COLO668 (cell line): ENCODE measurements around the gene C19orf25.
A peak's percentile ranks its signal among the peaks of the same experiment; 100 is the strongest.

Source experiments
- DNase-seq: peaks from one replicate; lab custom pipeline; 2025; ENCODE audit not compliant: unreplicated experiment; lab: John Stamatoyannopoulos, UW

C19orf25 gene

DNA sequence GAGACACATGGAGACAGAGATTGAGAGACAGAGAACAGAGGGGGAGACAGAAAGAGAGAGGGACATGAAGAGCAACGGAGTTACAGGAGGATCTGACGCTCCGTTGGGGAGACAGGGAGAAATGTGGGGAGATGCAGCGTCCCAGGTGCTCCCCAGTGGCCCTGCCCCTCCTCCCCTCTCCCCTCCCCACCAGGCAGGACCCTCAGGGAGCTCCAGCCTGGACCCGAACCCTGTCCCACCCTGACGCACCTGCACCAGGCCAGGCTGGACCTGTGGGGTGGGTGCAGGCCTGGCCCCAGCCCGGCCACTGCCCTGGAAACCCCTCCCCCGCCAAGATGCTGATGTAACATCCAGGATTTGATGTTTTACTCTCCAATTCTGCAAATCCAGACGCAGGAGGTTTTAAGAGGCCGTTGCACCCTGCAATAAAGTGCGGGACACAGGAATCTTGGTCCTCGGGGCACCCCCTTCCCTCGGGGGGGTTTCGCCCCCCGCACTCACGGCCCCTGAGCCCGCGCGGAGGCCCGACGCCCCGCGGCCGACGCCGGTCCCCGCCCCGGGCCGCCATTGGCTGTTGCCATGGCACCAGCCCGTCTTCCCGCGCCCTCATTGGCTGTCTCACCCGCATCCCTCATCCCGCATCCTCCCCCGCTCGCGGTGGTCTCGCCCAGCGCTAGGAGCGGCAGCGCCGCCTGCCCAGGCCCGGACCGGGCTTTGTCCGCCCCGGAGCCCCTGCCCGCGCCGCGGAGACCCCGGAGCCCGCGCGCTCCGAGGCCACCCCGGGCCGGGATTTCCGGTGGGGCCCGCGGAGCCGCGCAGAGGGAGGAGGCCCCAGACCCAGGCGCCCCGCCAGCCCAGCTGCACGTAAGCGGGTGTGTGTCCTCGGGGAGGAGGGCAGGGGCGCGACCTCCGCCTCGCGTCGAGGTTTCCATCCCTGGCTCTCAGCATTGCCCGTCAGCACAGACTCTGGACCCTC lies 29.3 kb downstream of the C19orf25 start, which contains the start of gene APC2:
TSS of gene APC2 (plus strand) at position 655 of the 976 bp plus-strand sequence. CDS start 2,881 bp downstream, outside the sequence.
- DNase-seq, result peak; percentile 27

DNA sequence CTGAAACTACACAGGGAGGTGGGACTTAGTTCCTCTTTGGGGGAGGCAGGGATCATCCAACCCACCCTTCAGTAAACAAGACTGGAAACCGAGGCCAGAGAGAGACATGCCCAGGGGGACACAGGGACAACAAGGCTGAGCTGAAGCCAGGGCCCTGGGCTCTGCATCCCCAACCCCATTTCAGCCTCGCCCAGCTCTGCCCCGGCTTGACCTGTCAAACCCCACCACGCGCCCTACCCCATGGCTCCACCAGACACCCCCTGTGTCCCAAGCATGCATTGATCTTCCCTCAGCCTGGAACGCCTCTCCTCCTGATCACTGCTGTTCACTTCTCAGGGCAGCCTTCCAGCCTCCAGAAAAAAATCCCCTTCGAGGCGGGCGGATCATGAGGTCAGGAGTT lies 31.1 kb downstream of the C19orf25 start:
- DNase-seq, result no peak

DNA sequence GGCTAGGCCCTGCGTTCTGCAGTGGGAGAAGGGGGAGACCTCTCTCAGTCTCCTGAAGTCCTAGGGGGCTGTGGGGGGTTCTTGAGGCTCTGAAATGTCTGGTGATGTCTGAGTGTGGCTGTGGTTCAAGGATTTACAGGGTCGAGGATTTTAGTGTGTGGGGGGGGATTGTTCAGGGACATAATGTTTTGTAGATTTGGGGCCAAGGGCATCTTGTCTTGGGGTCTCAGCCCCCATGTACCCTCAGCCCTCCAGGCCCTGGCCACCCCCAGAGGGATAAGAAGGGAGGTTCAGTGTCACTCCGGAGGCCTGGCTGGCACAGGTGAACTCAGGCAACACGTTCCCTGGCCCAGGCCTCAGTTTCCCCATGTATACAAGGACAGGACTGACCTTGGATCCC lies 31.5 kb downstream of the C19orf25 start:
- no peak for DNase-seq

DNA sequence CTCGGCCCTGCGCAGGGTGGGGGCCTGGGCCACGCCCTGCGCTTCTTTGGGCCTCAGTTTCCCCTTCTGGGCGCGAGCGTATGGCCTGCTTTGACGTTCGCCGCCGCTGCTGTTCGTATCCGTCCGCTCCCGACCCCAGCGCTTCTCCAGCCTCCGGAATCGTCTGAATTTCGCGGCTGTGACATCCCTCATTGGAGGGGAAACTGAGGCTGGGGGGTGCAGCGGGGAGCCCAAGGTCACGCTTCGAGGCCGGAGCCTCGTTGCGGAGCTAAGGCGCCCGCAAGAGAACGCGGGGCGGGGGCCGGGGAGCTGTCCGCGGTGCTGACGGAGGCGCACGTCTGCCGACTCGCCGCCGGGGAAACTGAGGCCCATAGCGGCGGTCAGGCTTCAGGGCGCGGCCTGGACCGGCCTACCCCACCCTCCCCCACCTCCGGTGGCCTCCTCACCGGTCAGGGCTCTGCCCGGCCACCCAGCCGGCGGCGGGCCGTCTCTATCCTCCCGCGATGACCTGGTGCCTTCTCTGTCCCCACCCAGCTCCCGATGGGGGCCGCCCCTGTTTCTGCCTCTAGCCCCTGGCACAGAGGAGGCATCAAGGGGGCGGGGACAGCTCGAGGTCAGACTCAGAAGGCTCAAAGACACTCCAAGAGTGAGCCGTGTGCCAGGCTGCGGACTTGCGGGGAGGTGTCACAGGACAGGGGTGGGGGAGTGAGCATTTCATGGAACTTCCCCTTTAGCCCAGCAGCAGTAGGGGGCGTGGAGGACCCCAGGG lies 32.1 kb downstream of the C19orf25 start:
- DNase-seq, result no peak

DNA sequence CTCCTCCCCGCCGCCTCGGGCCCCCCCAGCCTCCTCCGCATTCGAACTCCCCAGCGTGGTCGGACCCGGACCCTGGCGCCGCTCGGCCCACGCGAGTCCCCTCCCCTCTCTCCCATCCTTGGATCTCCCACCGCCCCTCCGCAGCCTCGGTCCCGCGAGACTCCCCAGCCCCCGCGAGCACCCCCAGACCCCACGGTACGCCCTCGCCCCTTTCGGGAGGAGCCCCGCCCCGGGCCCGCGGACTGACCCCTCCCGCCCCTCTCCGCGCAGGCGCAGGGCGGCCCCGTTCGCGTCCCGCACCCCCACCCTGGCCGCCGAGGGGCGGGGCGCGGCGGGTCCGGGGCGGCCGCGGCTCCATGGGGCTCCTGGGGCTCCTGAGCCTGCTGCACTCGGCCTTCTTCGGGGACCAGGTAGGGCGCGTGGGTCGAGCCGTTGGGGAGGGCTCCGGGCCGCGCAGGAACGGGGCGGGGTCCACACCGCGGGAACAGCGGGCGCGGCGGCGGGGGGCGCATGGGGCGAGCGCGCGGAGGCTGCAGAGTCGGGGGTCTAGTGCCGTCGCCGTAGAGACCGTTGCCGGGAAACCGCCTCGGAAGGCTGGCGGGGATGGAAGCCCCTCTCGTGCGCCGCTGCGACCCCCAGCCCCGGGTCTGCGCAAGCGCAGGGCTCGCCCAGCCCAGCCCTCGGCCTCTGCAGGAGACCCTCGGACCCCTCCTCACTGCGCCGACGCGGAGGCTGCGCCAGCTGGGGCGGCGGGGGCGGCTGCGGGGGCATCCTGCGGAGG lies 32.9 kb downstream of the C19orf25 start:
- DNase-seq, result peak; percentile 36

DNA sequence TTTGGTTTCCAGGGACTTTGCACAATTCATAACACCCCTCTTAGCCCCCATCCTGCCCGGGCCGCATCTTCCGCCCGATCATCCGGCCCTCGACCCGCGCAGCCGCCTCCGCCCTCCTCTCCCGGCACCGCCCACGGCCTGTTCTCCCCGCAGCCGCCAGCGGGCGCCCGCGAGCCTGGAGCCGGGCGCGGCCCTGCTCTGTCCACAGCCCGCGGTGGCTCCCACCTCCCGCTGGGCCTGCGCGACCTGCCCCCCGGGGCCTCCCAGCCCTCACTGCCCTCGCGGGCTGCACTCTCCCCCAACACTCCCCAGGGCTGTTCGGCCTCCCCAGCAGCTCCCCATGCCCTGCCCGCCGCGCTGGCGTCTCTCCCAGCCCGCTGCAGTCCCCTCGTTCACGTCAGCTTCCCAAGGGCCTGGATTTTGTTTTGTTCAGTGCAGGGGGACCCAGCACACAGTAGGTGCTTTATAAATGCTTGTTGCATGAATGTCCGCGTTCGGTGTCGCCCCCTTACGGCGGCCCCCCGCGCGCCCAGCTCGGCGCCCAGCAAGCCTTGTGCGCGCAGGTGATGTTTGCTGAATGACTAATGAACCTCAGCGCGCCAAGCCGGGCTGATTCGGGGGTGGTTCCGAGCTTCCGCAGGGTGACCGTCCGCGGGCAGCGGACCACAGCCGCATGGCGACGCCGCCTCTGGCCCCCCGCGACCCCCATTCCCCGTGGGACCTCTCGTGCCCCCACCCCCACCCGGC lies 33.7 kb downstream of the C19orf25 start:
- DNase-seq, result peak; percentile 77

DNA sequence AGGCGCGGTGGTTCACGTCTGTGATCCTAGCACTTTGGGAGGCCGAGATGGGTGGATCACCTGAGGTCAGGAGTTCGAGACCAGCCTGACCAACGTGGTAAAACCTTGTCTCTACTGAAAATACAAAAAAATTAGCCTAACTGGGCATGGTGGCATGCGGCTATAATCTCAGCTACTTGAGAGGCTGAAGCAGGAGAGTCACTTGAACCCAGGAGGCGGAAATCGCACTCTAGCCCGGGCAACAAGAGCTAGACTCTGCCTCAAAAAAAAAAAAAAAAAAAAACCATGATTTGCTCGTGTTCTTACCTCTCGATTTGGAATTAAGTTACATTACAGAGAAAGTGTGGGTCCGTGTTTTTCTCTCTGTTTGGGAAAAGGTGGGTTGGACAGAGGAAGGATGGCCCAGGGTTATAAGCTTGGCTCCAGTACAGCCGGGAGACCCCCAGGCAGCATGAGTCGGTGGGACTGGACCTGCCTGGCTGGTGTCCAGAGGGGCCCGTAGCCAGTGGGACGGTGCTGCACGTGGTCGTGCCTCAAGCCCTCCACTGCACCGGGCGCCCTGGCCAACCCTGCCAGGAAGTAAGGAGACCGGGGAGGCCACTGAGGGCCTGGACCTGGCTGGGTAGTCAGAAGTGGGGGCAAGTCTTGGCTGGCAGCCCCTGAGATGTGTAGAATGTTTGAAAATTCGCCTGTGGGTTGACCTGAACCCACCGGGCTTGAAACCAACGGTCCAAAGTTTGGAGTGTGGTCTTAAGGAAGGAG lies 37.2 kb downstream of the C19orf25 start:
- no peak for DNase-seq

DNA sequence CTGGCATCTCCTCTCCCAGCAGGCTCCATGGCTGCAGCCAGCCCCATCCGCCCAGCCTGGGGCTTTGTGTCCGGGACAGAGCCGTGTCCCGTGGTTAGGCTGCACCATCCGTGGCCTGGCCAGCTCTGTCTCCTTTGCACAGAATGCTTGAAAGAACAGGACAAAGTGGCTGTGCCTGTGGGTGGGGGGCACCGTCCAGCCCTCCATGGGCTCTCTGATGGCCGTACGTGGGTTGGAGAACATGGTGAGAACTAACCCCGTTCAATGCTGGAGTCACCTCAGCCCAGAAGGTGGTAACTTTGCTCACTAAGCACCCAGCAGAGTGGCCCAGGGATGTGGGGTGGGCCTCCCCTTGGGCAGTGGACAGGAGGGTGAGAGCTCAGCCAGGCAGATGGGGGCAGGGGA lies 38.0 kb downstream of the C19orf25 start:
- no peak for DNase-seq

DNA sequence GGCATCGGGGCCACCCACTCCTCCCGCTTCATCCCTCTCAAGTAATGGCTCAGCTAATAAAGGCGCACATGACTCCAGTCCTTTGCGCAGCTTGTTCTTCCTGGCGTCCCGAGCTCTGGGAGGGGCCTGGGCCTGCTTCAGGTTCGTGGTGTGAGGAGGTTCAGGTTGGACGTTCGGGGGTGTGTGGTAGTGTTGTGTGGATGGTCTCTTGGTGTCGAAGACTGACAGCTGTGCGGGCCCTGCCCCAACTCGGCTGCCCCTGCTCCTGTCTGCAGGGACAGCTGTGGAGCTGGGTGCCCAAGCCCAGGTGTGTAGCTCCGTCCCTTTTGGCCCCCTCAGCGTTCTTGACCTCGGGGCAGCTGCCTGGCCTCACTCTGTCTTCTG lies 38.6 kb downstream of the C19orf25 start:
- DNase-seq, result no peak

DNA sequence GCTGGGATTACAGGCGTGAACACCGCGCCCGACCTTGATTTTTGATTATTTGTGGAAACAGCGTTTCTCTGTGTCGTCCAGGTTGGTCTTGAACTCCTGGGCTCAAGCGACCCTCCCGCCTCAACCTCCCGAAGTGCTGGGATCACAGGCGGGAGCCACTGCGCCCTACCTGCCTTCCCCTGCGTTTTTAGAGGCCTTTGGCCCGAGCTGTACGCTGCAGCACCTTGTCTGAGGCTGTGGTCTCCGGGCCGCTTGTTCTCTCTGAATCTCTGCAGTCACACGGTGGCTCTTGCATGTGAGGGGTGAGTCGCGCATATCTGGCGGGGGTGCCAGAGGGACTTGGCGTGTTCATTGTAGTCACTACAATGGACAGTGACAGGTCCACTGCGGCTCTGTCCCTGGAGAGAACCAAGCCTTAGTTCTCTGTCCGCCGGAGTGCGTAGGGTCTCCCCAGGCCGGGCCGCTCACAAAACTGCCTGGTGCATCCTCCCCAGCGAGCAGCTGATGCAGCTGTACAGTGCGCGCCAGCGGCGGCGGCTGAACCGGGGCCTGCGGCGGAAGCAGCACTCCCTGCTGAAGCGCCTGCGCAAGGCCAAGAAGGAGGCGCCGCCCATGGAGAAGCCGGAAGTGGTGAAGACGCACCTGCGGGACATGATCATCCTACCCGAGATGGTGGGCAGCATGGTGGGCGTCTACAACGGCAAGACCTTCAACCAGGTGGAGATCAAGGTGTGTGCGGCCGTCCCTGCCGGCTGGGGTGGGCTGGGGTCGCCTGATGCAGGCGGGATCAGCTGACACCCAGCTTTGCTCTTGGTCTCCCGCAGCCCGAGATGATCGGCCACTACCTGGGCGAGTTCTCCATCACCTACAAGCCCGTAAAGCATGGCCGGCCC lies 39.2 kb downstream of the C19orf25 start:
- DNase-seq, result peak; percentile 30

DNA sequence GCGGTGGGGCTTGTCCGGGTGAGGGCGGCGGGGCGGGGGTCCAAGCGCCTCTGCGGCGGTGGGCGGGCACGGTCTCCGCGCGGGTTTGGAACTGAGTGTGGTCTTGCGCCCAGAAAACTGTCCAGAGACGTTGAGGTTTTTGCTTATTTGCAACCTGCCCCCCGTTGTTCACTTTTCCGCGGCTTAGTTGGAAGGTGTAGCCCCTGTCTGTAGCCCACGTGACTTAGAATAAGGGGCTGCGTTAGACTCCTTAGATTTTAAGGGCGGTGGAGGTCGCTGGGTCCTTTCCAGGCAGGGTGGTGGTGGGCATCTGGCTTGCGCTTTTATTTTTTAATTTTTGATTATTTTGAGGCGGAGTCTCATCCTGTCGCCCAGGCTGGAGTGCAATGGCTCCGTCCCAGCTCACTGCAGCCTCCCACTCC lies 40.1 kb downstream of the C19orf25 start:
- DNase-seq, result no peak

DNA sequence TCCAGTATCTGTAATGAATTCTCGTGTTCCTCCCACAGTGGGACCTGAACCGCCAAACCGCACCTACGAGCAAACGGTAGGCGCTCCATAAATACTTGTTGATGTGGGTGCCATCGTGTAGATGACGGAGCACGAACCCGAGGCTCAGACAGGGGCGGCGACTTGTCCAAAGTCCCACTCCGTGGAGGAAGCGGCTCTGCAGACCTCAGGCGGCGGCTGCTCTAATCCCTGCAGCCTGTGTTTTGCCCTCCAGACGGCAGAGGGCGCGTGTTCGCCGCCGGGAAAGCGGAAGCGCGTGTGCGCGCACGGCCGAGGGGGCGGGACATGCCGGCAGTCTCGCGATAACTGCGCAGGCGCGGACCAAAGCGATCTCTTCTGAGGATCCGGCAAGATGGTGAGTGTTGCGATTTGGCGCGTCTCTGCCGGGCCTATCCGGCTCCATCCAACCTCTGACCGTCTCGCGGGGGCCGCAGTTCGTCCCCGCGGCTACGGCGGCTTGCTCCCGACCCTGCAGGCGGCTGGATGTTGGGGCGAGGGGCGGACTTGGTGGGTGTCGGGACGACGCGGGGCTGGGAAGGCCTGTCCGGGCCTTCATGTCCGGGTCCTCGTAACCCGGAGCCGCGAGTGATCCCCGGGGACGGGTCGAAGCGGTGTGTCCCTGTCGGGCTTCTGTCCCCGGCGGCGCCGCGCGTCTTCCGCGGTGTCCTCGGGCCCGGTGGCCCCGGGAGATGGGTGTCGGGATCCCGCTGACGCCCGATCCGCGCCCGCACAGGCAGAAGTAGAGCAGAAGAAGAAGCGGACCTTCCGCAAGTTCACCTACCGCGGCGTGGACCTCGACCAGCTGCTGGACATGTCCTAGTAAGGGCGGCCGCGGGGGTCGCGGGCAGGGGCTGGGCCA lies 40.7 kb downstream of the C19orf25 start, which contains the start of gene RPS15:
TSS of gene RPS15 (plus strand) at position 362 of the 898 bp plus-strand sequence. CDS start at position 392, 30 bp downstream.
- DNase-seq, result peak; percentile 96

DNA sequence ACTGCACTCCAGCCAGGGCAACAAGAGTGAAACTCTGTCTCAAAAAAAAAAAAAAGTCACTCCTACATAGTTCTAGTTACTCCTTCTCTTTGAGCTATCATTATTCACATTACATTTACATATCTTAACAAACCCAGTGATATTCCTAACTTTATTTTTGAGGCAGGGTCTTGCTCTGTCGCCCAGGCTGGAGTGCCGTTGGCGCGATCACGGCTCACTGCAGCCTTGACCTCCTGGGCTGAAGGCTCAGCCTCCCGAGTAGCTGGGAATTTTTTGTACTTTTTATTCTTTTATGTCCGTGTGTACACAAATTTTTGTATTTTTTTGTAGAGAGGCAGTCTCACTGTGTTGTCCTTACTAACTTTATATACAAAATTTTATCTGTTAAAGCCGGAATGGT lies 41.4 kb downstream of the C19orf25 start:
- DNase-seq, result no peak

DNA sequence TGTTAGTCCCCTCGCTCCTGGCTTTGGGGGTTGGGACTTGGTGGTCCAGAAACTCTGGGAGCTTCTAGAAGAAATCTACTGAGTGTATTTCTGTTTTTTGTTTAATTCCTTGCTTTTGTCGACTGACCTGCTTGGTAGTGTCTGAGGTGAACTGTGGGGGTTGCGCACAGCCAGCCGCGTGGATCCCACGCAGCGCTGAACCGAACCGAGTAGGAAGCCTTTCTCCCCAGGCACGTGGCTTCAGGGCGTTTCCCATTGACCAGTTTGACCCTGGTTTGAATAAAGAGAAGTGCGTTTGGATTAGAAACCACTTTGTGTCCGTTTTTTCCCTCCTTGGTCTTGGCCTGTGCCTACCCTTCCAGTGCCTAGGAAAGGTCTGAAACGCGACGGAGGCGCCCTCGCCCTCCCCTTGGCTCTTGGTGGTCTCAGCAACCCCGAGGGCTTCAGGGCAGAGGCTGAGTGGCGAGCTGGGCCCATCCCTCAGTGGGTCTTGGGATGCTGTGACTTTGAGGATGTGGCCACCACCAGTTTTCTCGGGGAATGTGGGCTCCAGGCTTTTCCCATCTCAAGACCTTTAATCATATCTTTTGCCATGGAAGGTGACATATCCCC lies 43.5 kb downstream of the C19orf25 start:
- no peak for DNase-seq

DNA sequence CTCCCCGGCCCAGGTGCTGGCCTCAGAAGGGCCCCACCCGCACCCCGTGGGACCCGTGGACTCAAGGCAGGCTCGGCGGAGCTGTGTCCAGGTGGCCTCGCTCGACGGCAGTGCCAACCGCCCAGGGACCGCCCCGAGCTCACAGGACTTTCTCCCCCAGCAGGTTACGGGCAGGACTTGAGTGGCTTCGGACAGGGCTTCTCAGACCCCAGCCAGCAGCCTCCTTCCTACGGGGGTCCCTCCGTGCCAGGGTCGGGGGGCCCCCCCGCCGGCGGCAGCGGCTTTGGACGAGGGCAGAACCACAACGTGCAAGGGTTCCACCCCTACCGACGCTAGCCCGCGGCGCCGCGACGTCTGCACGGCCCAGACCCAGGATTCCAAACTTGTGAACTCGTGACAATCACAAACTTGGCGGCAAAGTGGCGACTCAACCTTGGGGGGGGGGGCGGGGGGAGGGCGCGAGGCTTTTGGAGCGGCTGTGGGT lies 44.4 kb downstream of the C19orf25 start:
- DNase-seq, result no peak

DNA sequence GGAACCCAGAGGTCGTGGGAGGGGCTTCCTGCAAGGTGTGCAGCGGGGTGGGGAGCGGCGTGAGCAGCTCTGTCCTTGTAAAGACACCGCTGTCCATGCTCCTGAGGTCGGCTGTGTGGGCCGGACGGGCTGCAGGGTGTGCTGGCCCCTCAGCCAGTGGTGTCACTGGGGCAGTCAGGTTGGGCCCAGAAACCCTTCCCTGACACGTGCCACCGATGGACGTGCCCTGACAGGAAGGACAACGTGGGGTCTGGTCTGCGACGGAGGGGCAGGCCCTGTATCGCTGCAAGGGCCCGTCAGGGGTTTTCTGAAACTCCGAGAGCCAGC lies 45.0 kb downstream of the C19orf25 start:
- DNase-seq, result no peak
